ENCODE results near the gene RALGAPA1. TPM values are rescaled to one million over a fixed set of nuclear protein-coding genes. Genes with fewer than 3 reads are reported as not detected.

The RALGAPA1 gene
- total and polyA plus RNA-seq, 2 donors (not counting 1 experiment from before 2014, with no cell fraction given): 17.3 to 94.0 TPM

DNA sequence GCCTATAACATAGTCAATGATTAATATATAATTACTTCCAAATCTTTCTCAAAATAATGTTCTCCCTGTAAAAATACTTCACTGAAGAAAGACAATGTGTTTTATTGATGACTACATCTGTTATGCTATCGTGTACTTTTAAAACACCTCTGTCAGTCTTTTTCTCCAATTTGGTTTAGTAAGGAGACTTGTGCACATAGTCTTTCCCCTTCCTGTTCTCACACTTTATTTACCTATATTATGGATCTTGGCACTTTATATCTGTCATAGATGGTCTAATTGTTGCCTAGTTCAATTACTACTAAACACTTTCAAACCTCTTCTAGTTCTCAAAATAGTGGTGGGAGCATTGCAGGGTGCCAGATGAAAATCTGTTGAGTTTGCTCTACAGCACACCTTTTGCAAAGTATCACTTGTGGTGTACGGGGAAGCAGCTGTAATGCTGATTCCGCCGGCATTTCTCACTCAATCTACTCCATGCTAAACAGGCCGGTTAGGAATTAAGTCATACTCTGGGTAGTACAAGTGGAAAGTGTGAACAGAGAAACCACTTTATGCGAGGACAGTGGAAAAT is 276.2 kb downstream of the RALGAPA1 start:
- no peaks in the 10 kb centered on the region for H3K9me3 Mint-ChIP-seq (ENCODE audit: insufficient read depth)
- H3K79me2 ChIP-seq (ENCODE audit: control insufficient read depth, insufficient read depth, low read length): no peaks in the 10 kb centered on the region
- 0% methylated on average over 1 of the region's 6 CpGs for WGBS (ENCODE audit: insufficient coverage)
- TF ChIP-seq, protein P1, sequence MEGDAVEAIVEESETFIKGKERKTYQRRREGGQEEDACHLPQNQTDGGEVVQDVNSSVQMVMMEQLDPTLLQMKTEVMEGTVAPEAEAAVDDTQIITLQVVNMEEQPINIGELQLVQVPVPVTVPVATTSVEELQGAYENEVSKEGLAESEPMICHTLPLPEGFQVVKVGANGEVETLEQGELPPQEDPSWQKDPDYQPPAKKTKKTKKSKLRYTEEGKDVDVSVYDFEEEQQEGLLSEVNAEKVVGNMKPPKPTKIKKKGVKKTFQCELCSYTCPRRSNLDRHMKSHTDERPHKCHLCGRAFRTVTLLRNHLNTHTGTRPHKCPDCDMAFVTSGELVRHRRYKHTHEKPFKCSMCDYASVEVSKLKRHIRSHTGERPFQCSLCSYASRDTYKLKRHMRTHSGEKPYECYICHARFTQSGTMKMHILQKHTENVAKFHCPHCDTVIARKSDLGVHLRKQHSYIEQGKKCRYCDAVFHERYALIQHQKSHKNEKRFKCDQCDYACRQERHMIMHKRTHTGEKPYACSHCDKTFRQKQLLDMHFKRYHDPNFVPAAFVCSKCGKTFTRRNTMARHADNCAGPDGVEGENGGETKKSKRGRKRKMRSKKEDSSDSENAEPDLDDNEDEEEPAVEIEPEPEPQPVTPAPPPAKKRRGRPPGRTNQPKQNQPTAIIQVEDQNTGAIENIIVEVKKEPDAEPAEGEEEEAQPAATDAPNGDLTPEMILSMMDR (IDR thresholded peaks at IDR 0.05): no peak
- no peak for TF ChIP-seq EZH2 (IDR thresholded peaks at IDR 0.05; ENCODE audit: borderline replicate concordance, insufficient read depth, low read depth, low read length, poor library complexity, severe bottlenecking)
- peak overlapping the region; percentile 67 for H2AFZ ChIP-seq (ENCODE audit: insufficient read depth, low read depth, low read length, poor library complexity, severe bottlenecking)
- peak; percentile 4 for DNase-seq
- no peak for ATAC-seq (ENCODE audit: low read depth)
- H3K4me3 Mint-ChIP-seq: peak overlapping the region; percentile 71
- peaks cover 21 to 23% of the 10 kb centered on the region in 2 donors for H3K4me1 ChIP-seq (ENCODE audit: control insufficient read depth in 2 of 2, insufficient read depth in 2 of 2, low read length in 2 of 2)
- peaks cover 3 to 35% (median 34%) of the 10 kb centered on the region in 4 experiments for H3K27me3 ChIP-seq (replicated peaks in 1 of 4; ENCODE audit: control extremely low read depth in 1 of 4, control insufficient read depth in 3 of 4, insufficient read depth in 4 of 4, low read length in 3 of 4)
- peak overlapping the region in 4 of 5 experiments; percentile 43 to 67 (median 62) for H3K4me3 ChIP-seq (ENCODE audit: control extremely low read depth in 1 of 5, extremely low read depth in 1 of 5, insufficient read depth in 1 of 5, low read depth in 2 of 5, low read length in 4 of 5)
- H3K27ac ChIP-seq (ENCODE audit: low read length in 2 of 2): no peak overlapping the region
- peaks cover 59% of the 10 kb centered on the region for H3K27me3 Mint-ChIP-seq
- ChIA-PET CTCF (no interaction called here), POLR2A (no interaction called here)
- peaks cover 0 to 11% (median 2%) of the 10 kb centered on the region in 3 donors for H3K9me3 ChIP-seq (ENCODE audit: control extremely low read depth in 1 of 3, control insufficient read depth in 2 of 3, insufficient read depth in 1 of 3, low read length in 2 of 3)
- H3K9ac ChIP-seq (ENCODE audit: low read length): peak overlapping the region; percentile 63
- H3K36me3 ChIP-seq (replicated peaks in 1 of 2; ENCODE audit: control extremely low read depth in 1 of 2, control insufficient read depth in 1 of 2, extremely low read depth in 1 of 2, insufficient read depth in 2 of 2, low read length in 1 of 2): no peaks in the 10 kb centered on the region
- no peaks in the 10 kb centered on the region for H4K20me1 ChIP-seq (ENCODE audit: control insufficient read depth, insufficient read depth, low read length, poor library complexity, severe bottlenecking)
- H3K4me1 Mint-ChIP-seq: peaks cover 18% of the 10 kb centered on the region
- no peak overlapping the region for H3K27ac Mint-ChIP-seq
- intact Hi-C loops (cut with micrococcal nuclease): loop anchor here (10.0 kb wide), 3 partner anchors 238 to 488 kb away; partner anchors contain the start of genes FAM177A1, PSMA6 and RALGAPA1
- peak overlapping the region; percentile 96 for H3K4me2 ChIP-seq (replicated peaks; ENCODE audit: low read depth, low read length, poor library complexity, severe bottlenecking)
